ENCODE data around the gene SPPL3.

DNA sequence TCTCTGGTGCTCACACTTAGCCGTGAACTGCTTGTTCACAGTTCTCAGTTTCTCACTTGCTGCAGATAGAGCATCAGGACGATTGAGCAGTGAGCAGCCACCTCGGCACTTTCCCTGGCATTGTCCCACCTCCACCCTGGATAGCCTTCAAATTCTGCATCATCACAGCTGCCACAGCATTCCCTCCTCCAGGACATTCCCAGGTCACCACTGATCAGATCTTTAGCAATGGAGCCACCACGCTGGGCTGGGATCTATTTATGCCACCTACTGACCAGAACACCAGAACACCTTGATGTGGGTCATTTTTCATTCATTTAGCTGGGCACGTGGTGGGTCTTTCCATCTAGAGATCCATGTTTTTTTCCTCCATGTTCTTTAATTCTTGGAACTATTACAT is 154.9 kb downstream of the SPPL3 start:
- TF ChIP-seq, protein P1, sequence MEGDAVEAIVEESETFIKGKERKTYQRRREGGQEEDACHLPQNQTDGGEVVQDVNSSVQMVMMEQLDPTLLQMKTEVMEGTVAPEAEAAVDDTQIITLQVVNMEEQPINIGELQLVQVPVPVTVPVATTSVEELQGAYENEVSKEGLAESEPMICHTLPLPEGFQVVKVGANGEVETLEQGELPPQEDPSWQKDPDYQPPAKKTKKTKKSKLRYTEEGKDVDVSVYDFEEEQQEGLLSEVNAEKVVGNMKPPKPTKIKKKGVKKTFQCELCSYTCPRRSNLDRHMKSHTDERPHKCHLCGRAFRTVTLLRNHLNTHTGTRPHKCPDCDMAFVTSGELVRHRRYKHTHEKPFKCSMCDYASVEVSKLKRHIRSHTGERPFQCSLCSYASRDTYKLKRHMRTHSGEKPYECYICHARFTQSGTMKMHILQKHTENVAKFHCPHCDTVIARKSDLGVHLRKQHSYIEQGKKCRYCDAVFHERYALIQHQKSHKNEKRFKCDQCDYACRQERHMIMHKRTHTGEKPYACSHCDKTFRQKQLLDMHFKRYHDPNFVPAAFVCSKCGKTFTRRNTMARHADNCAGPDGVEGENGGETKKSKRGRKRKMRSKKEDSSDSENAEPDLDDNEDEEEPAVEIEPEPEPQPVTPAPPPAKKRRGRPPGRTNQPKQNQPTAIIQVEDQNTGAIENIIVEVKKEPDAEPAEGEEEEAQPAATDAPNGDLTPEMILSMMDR (IDR thresholded peaks at IDR 0.05; ENCODE audit: low read depth, low read length, poor library complexity, severe bottlenecking), result no peak
- no peak for TF ChIP-seq EZH2phosphoT487 (IDR thresholded peaks at IDR 0.05; ENCODE audit: borderline replicate concordance, low read length)
